Smooth muscle cell (in vitro differentiated cells): ENCODE measurements around the gene NHLRC3. TPM values are rescaled to one million over a fixed set of nuclear protein-coding genes. Genes with fewer than 3 reads are reported as not detected.

Experiments
- DNase-seq: peaks from one replicate; lab custom pipeline; 2025; ENCODE audit not compliant: unreplicated experiment; lab: John Stamatoyannopoulos, UW
- H2AFZ ChIP-seq: fragments of 200-600 bp; sonication (generic); 2 replicates; pipeline ENCODE4 v1.6.0; 2016; ENCODE audit warnings: antibody characterized with exemption, low read depth, mild to moderate bottlenecking
- H3F3A ChIP-seq: fragments of 200-600 bp; sonication (generic); 2 replicates; pipeline ENCODE4 v1.6.0; 2017; ENCODE audit warnings: antibody characterized with exemption, low read depth
- H3K27ac ChIP-seq: fragments of 200-600 bp; sonication (generic); 2 replicates; pipeline ENCODE4 v1.5.1; 2016; ENCODE audit warnings: low read depth, mild to moderate bottlenecking
- H3K27me3 ChIP-seq: fragments of 200-600 bp; sonication (generic); 2 replicates; pipeline ENCODE4 v1.6.1; 2016; ENCODE audit warnings: low read depth, mild to moderate bottlenecking
- H3K36me3 ChIP-seq: fragments of 200-600 bp; sonication (generic); 2 replicates; pipeline ENCODE4 v1.5.1; 2016; ENCODE audit warnings: low read depth
- H3K4me1 ChIP-seq: fragments of 200-600 bp; sonication (generic); 2 replicates; pipeline ENCODE4 v1.5.1; 2016; ENCODE audit warnings: low read depth
- H3K4me2 ChIP-seq: fragments of 200-600 bp; sonication (generic); 2 replicates; pipeline ENCODE4 v1.6.0; 2016; ENCODE audit warnings: mild to moderate bottlenecking
- H3K4me3 ChIP-seq: fragments of 200-600 bp; sonication (generic); 2 replicates; pipeline ENCODE4 v1.5.1; 2016; ENCODE audit warnings: mild to moderate bottlenecking
- H3K79me2 ChIP-seq: fragments of 200-600 bp; sonication (generic); 2 replicates; pipeline ENCODE4 v1.6.0; 2016; ENCODE audit warnings: low read depth, mild to moderate bottlenecking
- H3K9ac ChIP-seq: fragments of 200-600 bp; sonication (generic); 2 replicates; pipeline ENCODE4 v1.6.0; 2016; ENCODE audit warnings: low read depth
- H3K9me3 ChIP-seq: fragments of 200-600 bp; sonication (generic); replicated peaks from 2 replicates; pipeline ENCODE4 v1.5.1; 2016; ENCODE audit warnings: low read depth
- H4K20me1 ChIP-seq: fragments of 200-600 bp; sonication (generic); 2 replicates; pipeline ENCODE4 v1.6.0; 2016; ENCODE audit warnings: low read depth
- WGBS: methylation state at CpG from one replicate; pipeline ENCODE4 v1.1.7; 2016; ENCODE audit warnings: low lambda C conversion rate; 5-methylcytosine and 5-hydroxymethylcytosine counted together
- polyA plus RNA-seq: library from polyadenylated mRNA; unstranded; fragments of >200 nt; fragmentation: Nextera tagmentation; extraction: Ambion mirVana; gene quantifications from 2 replicates; pipeline ENCODE4 v1.2.1, GENCODE V29; 2016
- total RNA-seq: library from RNA; depleted of rRNA; stranded (reverse); fragments of >200 nt; gene quantifications from 2 replicates; pipeline ENCODE4 v1.2.3, GENCODE V29; 2014
- TF ChIP-seq, protein P1 (sequence below): fragments of 200-600 bp; sonication (generic); IDR thresholded peaks from 2 replicates; pipeline ENCODE4 v1.5.1; 2017; ENCODE audit warnings: borderline replicate concordance, mild to moderate bottlenecking, antibody characterized with exemption; ENCODE audit not compliant: insufficient read depth, poor library complexity, severe bottlenecking

The NHLRC3 gene
- total and polyA plus RNA-seq, 2 experiments from 2014 or later, result 6.2 to 11.5 TPM

DNA sequence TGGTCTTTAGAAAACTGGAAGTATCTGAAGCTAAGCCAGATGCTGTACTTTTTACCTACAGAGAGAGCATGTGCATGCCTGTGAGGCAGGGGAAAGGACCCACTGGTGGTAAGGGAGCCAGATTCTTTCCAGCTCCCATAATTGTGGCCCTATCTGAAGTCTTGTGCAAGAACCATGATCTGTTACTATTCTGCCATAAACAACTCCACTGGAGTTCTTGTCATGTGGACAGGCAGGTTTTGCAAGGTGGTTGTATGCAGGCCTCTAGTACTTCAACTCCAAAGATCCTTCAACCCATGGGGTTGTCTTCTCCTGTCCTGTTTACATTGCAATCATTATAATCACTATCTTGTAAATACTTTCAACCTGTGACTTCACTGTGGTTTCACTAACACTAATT is 14.5 kb upstream of the NHLRC3 start:
- no peak overlapping the region for H3K9ac ChIP-seq
- H3K4me1 ChIP-seq, result no peaks in the 10 kb centered on the region
- no peak overlapping the region for H3K4me3 ChIP-seq
- no peaks in the 10 kb centered on the region for H3K79me2 ChIP-seq
- H4K20me1 ChIP-seq, result no peaks in the 10 kb centered on the region
- no peak for DNase-seq
- H3K36me3 ChIP-seq, result peaks cover 12% of the 10 kb centered on the region
- TF ChIP-seq, protein P1, sequence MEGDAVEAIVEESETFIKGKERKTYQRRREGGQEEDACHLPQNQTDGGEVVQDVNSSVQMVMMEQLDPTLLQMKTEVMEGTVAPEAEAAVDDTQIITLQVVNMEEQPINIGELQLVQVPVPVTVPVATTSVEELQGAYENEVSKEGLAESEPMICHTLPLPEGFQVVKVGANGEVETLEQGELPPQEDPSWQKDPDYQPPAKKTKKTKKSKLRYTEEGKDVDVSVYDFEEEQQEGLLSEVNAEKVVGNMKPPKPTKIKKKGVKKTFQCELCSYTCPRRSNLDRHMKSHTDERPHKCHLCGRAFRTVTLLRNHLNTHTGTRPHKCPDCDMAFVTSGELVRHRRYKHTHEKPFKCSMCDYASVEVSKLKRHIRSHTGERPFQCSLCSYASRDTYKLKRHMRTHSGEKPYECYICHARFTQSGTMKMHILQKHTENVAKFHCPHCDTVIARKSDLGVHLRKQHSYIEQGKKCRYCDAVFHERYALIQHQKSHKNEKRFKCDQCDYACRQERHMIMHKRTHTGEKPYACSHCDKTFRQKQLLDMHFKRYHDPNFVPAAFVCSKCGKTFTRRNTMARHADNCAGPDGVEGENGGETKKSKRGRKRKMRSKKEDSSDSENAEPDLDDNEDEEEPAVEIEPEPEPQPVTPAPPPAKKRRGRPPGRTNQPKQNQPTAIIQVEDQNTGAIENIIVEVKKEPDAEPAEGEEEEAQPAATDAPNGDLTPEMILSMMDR, result no peak
- H3F3A ChIP-seq, result peaks cover 4% of the 10 kb centered on the region
- no peaks in the 10 kb centered on the region for H3K27me3 ChIP-seq
- H3K9me3 ChIP-seq, result no peaks in the 10 kb centered on the region
- H3K27ac ChIP-seq, result peak overlapping the region; percentile 59
- H3K4me2 ChIP-seq, result peak overlapping the region; percentile 38
- no peak overlapping the region for H2AFZ ChIP-seq

DNA sequence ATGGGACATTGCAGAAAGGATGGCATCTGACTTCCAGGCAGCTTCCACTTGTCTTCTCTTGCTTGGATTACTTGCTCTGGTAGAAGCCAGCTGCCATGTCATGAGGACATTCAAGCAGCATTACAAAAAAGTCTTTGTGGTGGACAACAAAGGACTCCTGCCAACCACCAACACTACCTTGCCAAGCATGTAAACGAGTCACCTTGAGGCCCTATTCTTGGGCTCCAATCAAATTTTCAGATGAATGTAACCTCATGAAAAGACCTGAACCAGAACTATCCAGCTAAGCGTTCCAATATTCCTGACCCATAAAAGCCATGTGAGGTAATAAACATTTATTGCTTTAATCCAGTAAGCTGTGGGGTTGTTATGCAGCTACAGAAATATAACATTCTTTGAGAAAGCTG is 12.8 kb upstream of the NHLRC3 start:
- peaks cover 12% of the 10 kb centered on the region for H3K36me3 ChIP-seq
- WGBS, result 91% methylated on average over 2 of the region's 2 CpGs
- H3K4me2 ChIP-seq, result no peak overlapping the region
- H3K9ac ChIP-seq, result no peak overlapping the region
- no peak overlapping the region for H3K27ac ChIP-seq
- no peak for DNase-seq
- peaks cover 4% of the 10 kb centered on the region for H3F3A ChIP-seq
- no peak overlapping the region for H3K4me3 ChIP-seq
- no peaks in the 10 kb centered on the region for H3K9me3 ChIP-seq
- H2AFZ ChIP-seq, result no peak overlapping the region
- TF ChIP-seq, protein P1, result no peak
- peaks cover 5% of the 10 kb centered on the region for H4K20me1 ChIP-seq
- no peaks in the 10 kb centered on the region for H3K27me3 ChIP-seq
- no peaks in the 10 kb centered on the region for H3K4me1 ChIP-seq
- H3K79me2 ChIP-seq, result peaks cover 7% of the 10 kb centered on the region

DNA sequence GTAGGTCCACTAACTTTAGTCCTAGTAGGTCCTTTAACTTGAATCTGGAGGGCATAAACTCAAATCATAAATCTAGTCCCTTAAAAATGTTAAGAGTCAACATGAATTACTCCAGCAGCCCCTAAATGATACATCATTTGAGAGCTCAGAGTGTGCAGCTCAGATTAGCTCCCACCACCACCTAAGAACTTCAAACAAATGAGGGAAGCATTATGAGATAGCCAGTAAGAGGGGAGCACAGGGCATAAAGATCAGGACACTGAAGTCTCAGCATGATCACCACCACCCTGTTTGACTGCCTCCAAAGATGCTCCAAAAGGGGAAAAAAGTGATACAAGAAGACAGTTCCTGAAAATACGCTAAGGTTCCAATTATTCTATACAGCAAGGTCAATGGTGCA is 6.1 kb upstream of the NHLRC3 start:
- no peak overlapping the region for H3K27ac ChIP-seq
- H3K4me1 ChIP-seq, result peaks cover 24% of the 10 kb centered on the region
- WGBS, result 97% methylated on average over 1 of the region's 1 CpG
- no peak overlapping the region for H3K4me3 ChIP-seq
- H3K4me2 ChIP-seq, result no peak overlapping the region
- no peaks in the 10 kb centered on the region for H3K9me3 ChIP-seq
- H3K79me2 ChIP-seq, result peaks cover 68% of the 10 kb centered on the region
- H4K20me1 ChIP-seq, result peaks cover 51% of the 10 kb centered on the region
- no peaks in the 10 kb centered on the region for H3K27me3 ChIP-seq
- peaks cover 3% of the 10 kb centered on the region for H3K36me3 ChIP-seq
- no peak overlapping the region for H2AFZ ChIP-seq
- TF ChIP-seq, protein P1, result no peak
- DNase-seq, result no peak
- H3K9ac ChIP-seq, result no peak overlapping the region
- H3F3A ChIP-seq, result no peaks in the 10 kb centered on the region

DNA sequence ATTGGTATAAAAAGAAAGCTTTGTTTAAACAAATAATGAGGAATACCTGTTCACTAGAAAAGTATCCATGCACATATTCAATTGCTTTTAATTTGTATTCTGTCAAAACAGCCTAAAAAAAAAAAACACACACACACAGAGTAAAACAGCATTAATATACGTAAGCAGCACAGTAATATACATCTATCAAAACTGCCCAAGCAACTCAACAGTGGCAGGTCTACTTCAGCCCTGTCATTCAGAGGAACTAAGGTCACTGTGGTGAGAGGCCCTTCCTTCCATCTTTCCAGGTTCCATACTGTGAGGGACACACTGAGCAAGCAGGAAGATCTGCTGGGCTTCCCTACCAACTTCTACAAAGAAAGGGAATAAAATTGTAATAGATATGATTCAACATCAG is 4.2 kb upstream of the NHLRC3 start:
- H3K9me3 ChIP-seq, result no peaks in the 10 kb centered on the region
- TF ChIP-seq, protein P1, result no peak

More for the DNA sequence above, 4.2 kb upstream of the NHLRC3 start:
- Histone ChIP-seq H3K27me3 (no peaks in the 10 kb centered on the region), H3F3A (no peaks in the 10 kb centered on the region), H2AFZ (no peak overlapping the region), H3K9ac (no peak overlapping the region), H3K4me1 (peaks cover 31% of the 10 kb centered on the region), H4K20me1 (peaks cover 51% of the 10 kb centered on the region), H3K79me2 (peaks cover 76% of the 10 kb centered on the region), H3K4me3 (no peak overlapping the region), H3K27ac (no peak overlapping the region), H3K4me2 (no peak overlapping the region), H3K36me3 (no peaks in the 10 kb centered on the region)
- no peak for DNase-seq
- WGBS, result 96% methylated on average over 1 of the region's 1 CpG
